ENCODE measurements around the gene SRMS.

The SRMS gene

DNA sequence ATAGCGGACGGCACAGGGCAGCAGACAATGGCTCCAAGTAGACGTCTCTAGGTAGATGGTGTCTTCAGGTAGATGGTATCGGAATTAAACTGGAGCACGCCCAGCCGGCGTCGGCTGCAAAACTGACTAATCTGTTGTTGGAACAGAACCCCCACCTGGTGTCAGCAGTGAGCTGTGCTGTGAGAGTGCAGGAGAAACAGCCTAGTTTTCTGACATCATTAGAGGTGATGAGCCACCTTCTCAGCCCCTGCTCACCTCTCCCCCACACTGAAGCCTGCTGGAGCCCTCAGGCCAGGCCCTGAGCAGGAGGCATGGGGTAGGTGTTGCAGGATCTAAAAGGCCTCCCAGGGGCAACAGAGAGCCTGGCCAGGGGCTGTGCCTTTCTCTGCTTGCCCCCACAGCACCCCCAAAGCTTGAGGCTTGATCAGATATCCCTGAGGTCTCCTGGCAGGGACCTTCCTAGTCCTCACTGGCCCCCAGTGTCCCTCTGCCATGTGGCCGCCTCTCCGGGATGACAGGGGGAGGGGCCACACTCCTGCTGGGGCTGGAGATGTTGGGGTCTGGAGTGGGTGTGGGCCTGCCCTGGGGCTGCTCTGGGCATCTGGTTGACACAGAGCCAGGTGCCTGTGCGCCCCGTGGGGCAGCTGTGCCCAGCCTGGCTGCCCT, 33.4 kb upstream of the SRMS start:
- H3K36me3 ChIP-seq (ENCODE audit: insufficient read depth, low read length), result no peaks in the 10 kb centered on the region
- no peaks in the 10 kb centered on the region for H3K4me1 ChIP-seq (ENCODE audit: insufficient read depth, low read length, poor library complexity, severe bottlenecking)
- no peaks in the 10 kb centered on the region for H3K79me2 ChIP-seq (ENCODE audit: insufficient read depth, low read length)
- H3K4me3 ChIP-seq (ENCODE audit: low read length, poor library complexity, severe bottlenecking), result no peak overlapping the region
- H4K20me1 ChIP-seq (ENCODE audit: insufficient read depth, low read length, poor library complexity, severe bottlenecking), result no peaks in the 10 kb centered on the region
- H3K9ac ChIP-seq (ENCODE audit: low read depth, low read length, poor library complexity, severe bottlenecking), result no peak overlapping the region
- no peaks in the 10 kb centered on the region for H3K27me3 ChIP-seq (ENCODE audit: insufficient read depth, low read length, poor library complexity, severe bottlenecking)
- H3K9me3 ChIP-seq (ENCODE audit: insufficient read depth, low read depth, low read length), result no peaks in the 10 kb centered on the region
- no peaks in the 10 kb centered on the region for H3K9me2 ChIP-seq (replicated peaks; ENCODE audit: low read depth, low read length)
- no peaks in the 10 kb centered on the region for H3F3A ChIP-seq (ENCODE audit: low read depth)
- TF ChIP-seq, protein P1, sequence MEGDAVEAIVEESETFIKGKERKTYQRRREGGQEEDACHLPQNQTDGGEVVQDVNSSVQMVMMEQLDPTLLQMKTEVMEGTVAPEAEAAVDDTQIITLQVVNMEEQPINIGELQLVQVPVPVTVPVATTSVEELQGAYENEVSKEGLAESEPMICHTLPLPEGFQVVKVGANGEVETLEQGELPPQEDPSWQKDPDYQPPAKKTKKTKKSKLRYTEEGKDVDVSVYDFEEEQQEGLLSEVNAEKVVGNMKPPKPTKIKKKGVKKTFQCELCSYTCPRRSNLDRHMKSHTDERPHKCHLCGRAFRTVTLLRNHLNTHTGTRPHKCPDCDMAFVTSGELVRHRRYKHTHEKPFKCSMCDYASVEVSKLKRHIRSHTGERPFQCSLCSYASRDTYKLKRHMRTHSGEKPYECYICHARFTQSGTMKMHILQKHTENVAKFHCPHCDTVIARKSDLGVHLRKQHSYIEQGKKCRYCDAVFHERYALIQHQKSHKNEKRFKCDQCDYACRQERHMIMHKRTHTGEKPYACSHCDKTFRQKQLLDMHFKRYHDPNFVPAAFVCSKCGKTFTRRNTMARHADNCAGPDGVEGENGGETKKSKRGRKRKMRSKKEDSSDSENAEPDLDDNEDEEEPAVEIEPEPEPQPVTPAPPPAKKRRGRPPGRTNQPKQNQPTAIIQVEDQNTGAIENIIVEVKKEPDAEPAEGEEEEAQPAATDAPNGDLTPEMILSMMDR (conservative IDR thresholded peaks at IDR 0.05; ENCODE audit: low read length), result peak; percentile 64
- no peak for TF ChIP-seq EZH2phosphoT487 (IDR thresholded peaks at IDR 0.05; ENCODE audit: borderline replicate concordance)
- H3K4me2 ChIP-seq (ENCODE audit: low read depth, low read length, poor library complexity, severe bottlenecking), result no peak overlapping the region
- no peak overlapping the region for H2AFZ ChIP-seq (ENCODE audit: low read length)

DNA sequence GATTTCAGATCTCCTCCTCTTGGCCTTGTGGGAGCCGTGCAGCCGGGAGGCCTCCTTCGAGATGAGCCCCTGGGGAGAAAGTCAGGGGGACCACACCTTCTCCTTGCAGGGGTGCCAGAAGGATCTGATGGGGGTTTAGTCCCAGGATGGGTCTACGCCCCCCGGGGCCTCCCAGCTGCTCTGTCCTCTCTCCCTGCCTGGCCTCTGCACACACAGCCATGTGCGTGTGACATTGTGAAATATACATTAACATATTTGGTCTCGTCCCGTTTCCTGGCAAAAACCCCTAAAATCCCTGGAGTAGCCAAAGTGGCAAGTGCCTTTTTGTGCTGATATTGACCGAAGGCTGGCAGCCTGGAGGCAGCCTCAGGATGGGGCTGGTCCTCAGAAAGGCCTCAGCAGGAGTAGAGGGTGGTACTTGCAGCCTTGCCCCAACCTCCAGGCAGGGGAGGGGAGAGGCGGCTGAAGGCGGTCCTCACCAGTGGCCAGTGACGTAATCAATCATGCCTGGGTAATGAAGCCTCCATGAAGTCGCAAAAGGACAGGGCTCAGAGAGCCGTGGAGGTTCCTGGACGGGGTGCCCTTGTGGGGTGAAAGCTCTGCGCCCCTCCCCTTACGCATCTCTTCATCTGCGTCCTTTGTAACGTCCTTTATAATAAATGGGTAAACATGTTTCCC, 31.6 kb upstream of the SRMS start:
- H4K20me1 ChIP-seq (ENCODE audit: insufficient read depth, low read length, poor library complexity, severe bottlenecking), result no peaks in the 10 kb centered on the region
- no peak overlapping the region for H3K4me3 ChIP-seq (ENCODE audit: low read length, poor library complexity, severe bottlenecking)
- no peaks in the 10 kb centered on the region for H3K36me3 ChIP-seq (ENCODE audit: insufficient read depth, low read length)
- no peak for TF ChIP-seq EZH2phosphoT487 (IDR thresholded peaks at IDR 0.05; ENCODE audit: borderline replicate concordance)
- TF ChIP-seq, protein P1 (conservative IDR thresholded peaks at IDR 0.05; ENCODE audit: low read length), result no peak
- no peaks in the 10 kb centered on the region for H3F3A ChIP-seq (ENCODE audit: low read depth)
- H3K27me3 ChIP-seq (ENCODE audit: insufficient read depth, low read length, poor library complexity, severe bottlenecking), result no peaks in the 10 kb centered on the region
- H3K79me2 ChIP-seq (ENCODE audit: insufficient read depth, low read length), result no peaks in the 10 kb centered on the region
- H3K9me3 ChIP-seq (ENCODE audit: insufficient read depth, low read depth, low read length), result no peaks in the 10 kb centered on the region
- H3K4me2 ChIP-seq (ENCODE audit: low read depth, low read length, poor library complexity, severe bottlenecking), result no peak overlapping the region
- no peak overlapping the region for H2AFZ ChIP-seq (ENCODE audit: low read length)
- H3K9me2 ChIP-seq (replicated peaks; ENCODE audit: low read depth, low read length), result no peaks in the 10 kb centered on the region
- no peak overlapping the region for H3K9ac ChIP-seq (ENCODE audit: low read depth, low read length, poor library complexity, severe bottlenecking)
- H3K4me1 ChIP-seq (ENCODE audit: insufficient read depth, low read length, poor library complexity, severe bottlenecking), result peaks cover 6% of the 10 kb centered on the region

DNA sequence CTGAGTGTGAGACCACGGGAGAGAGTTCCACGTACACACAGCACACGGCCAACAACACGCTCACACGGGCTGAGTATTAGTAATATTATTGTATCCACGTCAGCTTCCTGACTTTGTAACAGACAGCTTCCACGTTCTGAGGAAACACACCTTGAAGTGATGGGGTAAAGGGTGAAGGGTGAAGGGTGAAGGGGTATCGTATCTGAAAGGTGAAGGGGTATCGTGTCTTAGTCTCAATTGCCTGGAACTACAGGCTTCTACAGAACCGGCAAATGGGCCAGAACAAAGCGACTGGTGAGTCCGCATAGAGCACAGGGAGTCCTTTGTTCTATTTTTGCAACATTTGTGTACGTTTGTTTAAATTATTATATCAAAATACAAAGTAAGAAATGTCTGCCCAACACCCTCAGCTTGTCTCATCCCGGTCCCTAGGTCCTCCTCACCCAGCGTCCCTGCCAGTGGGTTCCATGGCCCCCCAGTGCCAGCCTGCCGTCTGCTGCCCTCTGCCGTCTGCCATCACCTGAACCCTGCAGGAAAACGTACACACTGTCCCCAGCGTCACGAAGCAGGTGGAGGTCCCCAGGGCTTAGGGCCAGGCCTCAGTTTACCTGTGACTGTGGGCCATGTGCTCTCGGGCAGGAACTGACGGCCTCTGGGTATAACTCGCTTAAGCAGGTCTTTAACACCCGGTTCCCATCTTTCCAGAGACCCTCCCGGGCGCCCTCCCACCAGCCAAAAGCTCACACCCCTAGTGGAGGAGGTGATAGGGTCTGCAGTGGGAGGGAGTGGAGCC, 30.9 kb upstream of the SRMS start:
- no peak overlapping the region for H3K4me2 ChIP-seq (ENCODE audit: low read depth, low read length, poor library complexity, severe bottlenecking)
- H3K79me2 ChIP-seq (ENCODE audit: insufficient read depth, low read length), result no peaks in the 10 kb centered on the region
- H3K27me3 ChIP-seq (ENCODE audit: insufficient read depth, low read length, poor library complexity, severe bottlenecking), result no peaks in the 10 kb centered on the region
- H3K4me1 ChIP-seq (ENCODE audit: insufficient read depth, low read length, poor library complexity, severe bottlenecking), result peaks cover 10% of the 10 kb centered on the region
- no peaks in the 10 kb centered on the region for H4K20me1 ChIP-seq (ENCODE audit: insufficient read depth, low read length, poor library complexity, severe bottlenecking)
- H3K9me3 ChIP-seq (ENCODE audit: insufficient read depth, low read depth, low read length), result no peaks in the 10 kb centered on the region
- no peak overlapping the region for H3K4me3 ChIP-seq (ENCODE audit: low read length, poor library complexity, severe bottlenecking)
- H2AFZ ChIP-seq (ENCODE audit: low read length), result no peak overlapping the region
- H3K9ac ChIP-seq (ENCODE audit: low read depth, low read length, poor library complexity, severe bottlenecking), result no peak overlapping the region
- no peak for TF ChIP-seq EZH2phosphoT487 (IDR thresholded peaks at IDR 0.05; ENCODE audit: borderline replicate concordance)
- TF ChIP-seq, protein P1 (conservative IDR thresholded peaks at IDR 0.05; ENCODE audit: low read length), result peak; percentile 58
- H3K9me2 ChIP-seq (replicated peaks; ENCODE audit: low read depth, low read length), result no peaks in the 10 kb centered on the region
- no peaks in the 10 kb centered on the region for H3F3A ChIP-seq (ENCODE audit: low read depth)
- no peaks in the 10 kb centered on the region for H3K36me3 ChIP-seq (ENCODE audit: insufficient read depth, low read length)

Measured in Loucy (cell line).